HL-60 (cell line): ENCODE results near the gene ADGRE2.

Experiments used
- DNase-seq, 2 experiments: peaks; one replicate each; pipeline ENCODE4 v3.0.0-alpha.2; 2010 to 2020; ENCODE audit warnings: low read depth in 1 of 2, low spot score in 1 of 2
- H3K27ac ChIP-seq: fragments of 250-450 bp; sonication (Bioruptor Pico); replicated peaks from 2 replicates; pipeline ENCODE4 v1.5.1; 2020; ENCODE audit warnings: mild to moderate bottlenecking, moderate library complexity
- H3K27me3 ChIP-seq: fragments of 250-450 bp; sonication (Bioruptor Pico); 2 replicates; pipeline ENCODE4 v1.5.1; 2021; ENCODE audit warnings: mild to moderate bottlenecking, moderate library complexity; ENCODE audit not compliant: insufficient read depth, poor library complexity, severe bottlenecking
- H3K4me3 ChIP-seq: replicated peaks from 2 replicates; pipeline ENCODE4 v1.5.1; 2011; ENCODE audit warnings: mild to moderate bottlenecking, control low read depth, low read length; ENCODE audit not compliant: insufficient read depth
- CTCF ChIP-seq: IDR thresholded peaks from one replicate; pipeline ENCODE4 v1.5.1; 2011; ENCODE audit warnings: low read length, control low read depth, inconsistent platforms; ENCODE audit not compliant: insufficient read depth
- GABPA ChIP-seq: IDR thresholded peaks from 2 replicates; pipeline ENCODE4 v1.6.1; 2012; ENCODE audit warnings: low read depth
- POLR2AphosphoS5 ChIP-seq: IDR thresholded peaks from 2 replicates; pipeline ENCODE4 v1.6.1; 2012; ENCODE audit warnings: low read depth
- REST ChIP-seq: IDR thresholded peaks from 2 replicates; pipeline ENCODE4 v1.6.1; 2012; ENCODE audit warnings: low read depth; ENCODE audit not compliant: insufficient replicate concordance
- SPI1 ChIP-seq: IDR thresholded peaks from 2 replicates; pipeline ENCODE4 v1.6.1; 2012; ENCODE audit warnings: low read depth, mild to moderate bottlenecking, borderline replicate concordance

The ADGRE2 gene

GRCh38 chr19:14718522-14719116 is 59.7 kb downstream of the ADGRE2 start:
- no peak for TF ChIP-seq POLR2AphosphoS5
- TF ChIP-seq CTCF: no peak
- TF ChIP-seq REST: no peak
- TF ChIP-seq SPI1: no peak
- TF ChIP-seq GABPA: no peak
- H3K27me3 ChIP-seq: no peaks in the 10 kb centered on the region
- no peak overlapping the region for H3K4me3 ChIP-seq
- no peak overlapping the region for H3K27ac ChIP-seq
- DNase-seq: no peak

GRCh38 chr19:14715841-14716240 is 62.5 kb downstream of the ADGRE2 start:
- Histone ChIP-seq H3K27ac (no peak overlapping the region), H3K4me3 (no peak overlapping the region), H3K27me3 (no peaks in the 10 kb centered on the region)
- no peak for DNase-seq
- TF ChIP-seq CTCF: no peak
- no peak for TF ChIP-seq REST
- TF ChIP-seq POLR2AphosphoS5: no peak
- TF ChIP-seq SPI1: no peak
- no peak for TF ChIP-seq GABPA

- no peak for TF ChIP-seq GABPA
- no peak overlapping the region for H3K27ac ChIP-seq
- DNase-seq: no peak
- no peak overlapping the region for H3K4me3 ChIP-seq
- no peaks in the 10 kb centered on the region for H3K27me3 ChIP-seq
Observed at GRCh38 chr19:14704450-14704849, 73.9 kb downstream of the ADGRE2 start.

GRCh38 chr19:14703833-14704232 is 74.5 kb downstream of the ADGRE2 start:
- TF ChIP-seq CTCF (no peak), GABPA (no peak), POLR2AphosphoS5 (no peak), REST (no peak), SPI1 (no peak)
- no peak overlapping the region for H3K4me3 ChIP-seq
- H3K27me3 ChIP-seq: no peaks in the 10 kb centered on the region
- no peak for DNase-seq
- no peak overlapping the region for H3K27ac ChIP-seq
